Measurements from ENCODE around the gene TMEM220. TPM values are rescaled to one million over a fixed set of nuclear protein-coding genes. Genes with fewer than 3 reads are reported as not detected.

The TMEM220 gene
- total and polyA plus RNA-seq, 10 of the 15 experiments (the other 5 are each of a cell fraction or from before 2014, with no cell fraction given): 0.02 to 0.30 (median 0.06) TPM; not detected in 1

DNA sequence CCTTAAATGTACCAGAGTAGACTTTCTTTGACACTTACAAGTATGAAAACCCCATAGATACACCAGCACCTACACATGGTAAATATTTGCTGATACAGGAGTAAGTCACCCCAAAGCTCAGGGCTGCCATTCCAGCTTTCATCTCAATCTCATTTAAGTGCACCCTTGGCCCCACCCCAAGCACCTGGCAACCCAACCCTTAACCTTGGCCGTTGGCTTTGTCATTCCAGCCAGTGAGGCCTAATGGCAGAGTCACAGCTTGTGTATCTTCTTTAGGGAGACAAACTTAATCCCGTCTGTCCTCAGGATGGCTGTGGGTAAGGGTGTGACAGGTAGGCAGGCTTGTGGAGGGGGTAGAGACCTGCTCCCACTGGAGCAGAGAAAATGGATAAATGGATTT, 31.5 kb upstream of the TMEM220 start:
- Histone ChIP-seq H3K9ac (ENCODE audit: control insufficient read depth, insufficient read depth, low read length) (no peak overlapping the region), H3K36me3 (ENCODE audit: control insufficient read depth in 2 of 2, insufficient read depth in 2 of 2, low read length in 1 of 2) (no peaks in the 10 kb centered on the region), H3K4me3 (no peak overlapping the region), H3K4me1 (ENCODE audit: control insufficient read depth, insufficient read depth, low read length) (no peaks in the 10 kb centered on the region), H3K27ac (ENCODE audit: control insufficient read depth, insufficient read depth) (no peak overlapping the region), H2AFZ (ENCODE audit: control insufficient read depth, low read depth, low read length) (no peak overlapping the region), H3K4me2 (ENCODE audit: control insufficient read depth, insufficient read depth) (no peak overlapping the region), H4K20me1 (ENCODE audit: control insufficient read depth, insufficient read depth) (no peaks in the 10 kb centered on the region), H3K79me2 (ENCODE audit: control insufficient read depth, insufficient read depth, low read length) (no peaks in the 10 kb centered on the region), H3K27me3 (replicated peaks in 1 of 2; ENCODE audit: control insufficient read depth in 2 of 2, insufficient read depth in 2 of 2, low read length in 1 of 2) (no peaks in the 10 kb centered on the region), H3K9me3 (replicated peaks; ENCODE audit: control insufficient read depth, insufficient read depth, low read length) (no peaks in the 10 kb centered on the region)
- DNase-seq (ENCODE audit: low read depth, low spot score) (no peak), ATAC-seq (no peak), FAIRE-seq (no peak)
- ChIA-PET CTCF (interaction anchor here (1.0 kb wide), 2 partner anchors 9 to 114 kb away, joined by 3 read pairs; no protein-coding TSS in a partner anchor), POLR2A (no interaction called here), RAD21 (ENCODE audit: unreplicated experiment) (no interaction called here), SMC1A (ENCODE audit: uncharacterized antibody, unreplicated experiment) (no interaction called here)
- WGBS (ENCODE audit: insufficient coverage, insufficient replicate concordance, low lambda C conversion rate, missing lambda C conversion rate): 21% methylated on average over 2 of the region's 2 CpGs
- intact Hi-C loops (cut with micrococcal nuclease; ENCODE audit: unreplicated experiment) (no loop called here), in situ Hi-C loops (cut with MboI) (no loop called here)
- BruUV-seq (replicated peaks): no TSS peak
- no peak for TF ChIP-seq NRF1 (conservative IDR thresholded peaks at IDR 0.05; ENCODE audit: low read depth, low read length)
- no peak for TF ChIP-seq GABPA (IDR thresholded peaks at IDR 0.05; ENCODE audit: low read depth)
- TF ChIP-seq ZNF274 (IDR thresholded peaks at IDR 0.05; ENCODE audit: insufficient read depth, insufficient read length): no peak
- no peak for TF ChIP-seq IRF5 (IDR thresholded peaks at IDR 0.05; ENCODE audit: borderline replicate concordance)
- no peak for TF ChIP-seq EZH2 (IDR thresholded peaks at IDR 0.05; ENCODE audit: borderline replicate concordance, control insufficient read depth, low read depth, low read length)
- TF ChIP-seq ZBTB40 (IDR thresholded peaks at IDR 0.05; ENCODE audit: borderline replicate concordance): no peak
- TF ChIP-seq TCF12 (IDR thresholded peaks at IDR 0.05; ENCODE audit: low read depth, low read length): no peak
- TF ChIP-seq FOXM1 (IDR thresholded peaks at IDR 0.05; ENCODE audit: low read depth, low read length): no peak
- TF ChIP-seq, protein P1, sequence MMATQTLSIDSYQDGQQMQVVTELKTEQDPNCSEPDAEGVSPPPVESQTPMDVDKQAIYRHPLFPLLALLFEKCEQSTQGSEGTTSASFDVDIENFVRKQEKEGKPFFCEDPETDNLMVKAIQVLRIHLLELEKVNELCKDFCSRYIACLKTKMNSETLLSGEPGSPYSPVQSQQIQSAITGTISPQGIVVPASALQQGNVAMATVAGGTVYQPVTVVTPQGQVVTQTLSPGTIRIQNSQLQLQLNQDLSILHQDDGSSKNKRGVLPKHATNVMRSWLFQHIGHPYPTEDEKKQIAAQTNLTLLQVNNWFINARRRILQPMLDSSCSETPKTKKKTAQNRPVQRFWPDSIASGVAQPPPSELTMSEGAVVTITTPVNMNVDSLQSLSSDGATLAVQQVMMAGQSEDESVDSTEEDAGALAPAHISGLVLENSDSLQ (IDR thresholded peaks at IDR 0.05): no peak
- TF ChIP-seq EGR1 (IDR thresholded peaks at IDR 0.05; ENCODE audit: borderline replicate concordance in 1 of 2, low read depth in 2 of 2, low read length in 2 of 2): no peak
- TF ChIP-seq SMAD1 (IDR thresholded peaks at IDR 0.05; ENCODE audit: low read depth, partially characterized antibody): no peak
- TF ChIP-seq SUZ12 (IDR thresholded peaks at IDR 0.05; ENCODE audit: unreplicated experiment): no peak
- no peak for TF ChIP-seq BHLHE40 (IDR thresholded peaks at IDR 0.05; ENCODE audit: borderline replicate concordance in 1 of 2, low read depth in 2 of 2, low read length in 1 of 2)
- no peak for TF ChIP-seq PBX3 (IDR thresholded peaks at IDR 0.05; ENCODE audit: insufficient replicate concordance, low read depth, low read length)
- no peak for TF ChIP-seq TAF1 (IDR thresholded peaks at IDR 0.05; ENCODE audit: borderline replicate concordance, low read depth, low read length)

Measured in GM12878 (cell line).